PC-3 (cell line): ENCODE results near the gene DYNC1I1. TPM values are rescaled to one million over a fixed set of nuclear protein-coding genes. Genes with fewer than 3 reads are reported as not detected.

Experiments used
- ATAC-seq: fragments of 200-7000 bp; cut with Tn5 transposase; 2 replicates; pipeline ENCODE4 v1.9.1; 2020; ENCODE audit warnings: mild to moderate bottlenecking, moderate library complexity
- BruUV-seq: library from RNA; stranded (reverse); fragments of 400-500 nt; replicated peaks from 2 replicates; lab custom pipeline; 2021; lab: Mats Ljungman, UMichigan
- CTCF ChIA-PET: fragments of 300-600 bp; sonication (Branson Sonifier 250); formaldehyde crosslinking; loops from one replicate; lab custom pipeline; 2022; ENCODE audit warnings: antibody characterized with exemption; lab: Charles Lee
- POLR2A ChIA-PET: fragments of 300-600 bp; sonication (Branson Sonifier 250); formaldehyde crosslinking; loops from one replicate; lab custom pipeline; 2022; ENCODE audit warnings: antibody characterized with exemption; ENCODE audit not compliant: unreplicated experiment; lab: Charles Lee
- DNase-seq: peaks from one replicate; pipeline ENCODE4 v3.0.0-alpha.2; 2015
- H2AFZ ChIP-seq: fragments of 300-600 bp; sonication (generic); 2 replicates; pipeline ENCODE4 v1.6.0; 2016; ENCODE audit warnings: antibody characterized with exemption, low read length
- H3F3A ChIP-seq: fragments of 300-600 bp; sonication (generic); one replicate; pipeline ENCODE4 v1.6.0; 2017; ENCODE audit warnings: antibody characterized with exemption, low read length, control low read depth, mild to moderate bottlenecking; ENCODE audit not compliant: unreplicated experiment
- H3K27ac ChIP-seq: fragments of 300-600 bp; sonication (generic); 2 replicates; pipeline ENCODE4 v1.5.1; 2016; ENCODE audit warnings: mild to moderate bottlenecking, low read length
- H3K27me3 ChIP-seq: fragments of 300-600 bp; sonication (generic); 2 replicates; pipeline ENCODE4 v1.6.1; 2016; ENCODE audit warnings: low read length, mixed read lengths
- H3K36me3 ChIP-seq: fragments of 300-600 bp; sonication (generic); 2 replicates; pipeline ENCODE4 v1.6.1; 2016; ENCODE audit warnings: low read depth, mixed run types, low read length, mixed read lengths
- H3K4me1 ChIP-seq: fragments of 300-600 bp; sonication (generic); 2 replicates; pipeline ENCODE4 v1.5.1; 2016; ENCODE audit warnings: low read length; ENCODE audit not compliant: insufficient read depth
- H3K4me2 ChIP-seq: fragments of 300-600 bp; sonication (generic); 2 replicates; pipeline ENCODE4 v1.6.0; 2016; ENCODE audit warnings: low read length
- H3K4me3 ChIP-seq: fragments of 300-600 bp; sonication (generic); 2 replicates; pipeline ENCODE4 v1.5.1; 2016; ENCODE audit warnings: mild to moderate bottlenecking, low read length, mixed read lengths
- H3K79me2 ChIP-seq: fragments of 300-600 bp; sonication (generic); 2 replicates; pipeline ENCODE4 v1.6.1; 2017; ENCODE audit warnings: low read length, mixed read lengths
- H3K9ac ChIP-seq: fragments of 300-600 bp; sonication (generic); 2 replicates; pipeline ENCODE4 v1.6.0; 2016; ENCODE audit warnings: mild to moderate bottlenecking, low read length
- H3K9me2 ChIP-seq: fragments of 300-600 bp; sonication (generic); replicated peaks from 2 replicates; pipeline ENCODE4 v1.6.1; 2016; ENCODE audit warnings: mixed run types, low read length, mixed read lengths
- H3K9me3 ChIP-seq: fragments of 300-600 bp; sonication (generic); 2 replicates; pipeline ENCODE4 v1.6.1; 2016; ENCODE audit warnings: low read length, mixed read lengths
- H4K20me1 ChIP-seq: fragments of 300-600 bp; sonication (generic); 2 replicates; pipeline ENCODE4 v1.6.1; 2016; ENCODE audit warnings: low read length, mixed read lengths
- CTCF ChIP-seq: fragments of 300-600 bp; sonication (generic); conservative IDR thresholded peaks from 2 replicates; pipeline ENCODE4 v1.5.1; 2017; ENCODE audit warnings: antibody characterized with exemption, low read depth, mild to moderate bottlenecking, low read length
- EZH2 ChIP-seq: fragments of 300-600 bp; sonication (generic); IDR thresholded peaks from one replicate; pipeline ENCODE4 v1.6.1; 2017; ENCODE audit warnings: antibody characterized with exemption, mild to moderate bottlenecking, low read length; ENCODE audit not compliant: unreplicated experiment
- EZH2phosphoT487 ChIP-seq: fragments of 300-600 bp; sonication (generic); IDR thresholded peaks from 2 replicates; pipeline ENCODE4 v1.6.1; 2018; ENCODE audit warnings: mild to moderate bottlenecking, antibody characterized with exemption, low read length, borderline replicate concordance
- intact Hi-C: fragments of 100-400 bp; cut with micrococcal nuclease; formaldehyde crosslinking; loops from 2 replicates; pipeline ENCODE4 v1.9.0; 2023
- total RNA-seq: library from RNA; depleted of rRNA; stranded (reverse); fragments of >200 nt; gene quantifications from 2 replicates; pipeline ENCODE4 v1.2.3, GENCODE V29; 2014

The DYNC1I1 gene
- total RNA-seq, 1 experiment from 2014 or later = 2.4 TPM

- H3K9me3 ChIP-seq = no peaks in the 10 kb centered on the region
- TF ChIP-seq EZH2 = no peak
- no peak for TF ChIP-seq EZH2phosphoT487
- TF ChIP-seq CTCF = no peak
- intact Hi-C loops = no loop called here
- no peak overlapping the region for H3K27ac ChIP-seq
- ChIA-PET CTCF (no interaction called here), POLR2A (no interaction called here)
- H3F3A ChIP-seq = no peaks in the 10 kb centered on the region
- H3K4me3 ChIP-seq = no peak overlapping the region
- no TSS peak for BruUV-seq
- H4K20me1 ChIP-seq = no peaks in the 10 kb centered on the region
- H3K4me2 ChIP-seq = no peak overlapping the region
- ATAC-seq = no peak
- no peaks in the 10 kb centered on the region for H3K27me3 ChIP-seq
- DNase-seq = no peak
- no peaks in the 10 kb centered on the region for H3K9me2 ChIP-seq
- H3K9ac ChIP-seq = no peak overlapping the region
- no peaks in the 10 kb centered on the region for H3K4me1 ChIP-seq
- no peaks in the 10 kb centered on the region for H3K36me3 ChIP-seq
- H2AFZ ChIP-seq = no peak overlapping the region
- H3K79me2 ChIP-seq = no peaks in the 10 kb centered on the region
Observed at GRCh38 chr7:96016056-96016586, 243.8 kb downstream of the DYNC1I1 start.

- intact Hi-C loops = no loop called here
- no peak overlapping the region for H2AFZ ChIP-seq
- DNase-seq (no peak), ATAC-seq (no peak)
- TF ChIP-seq EZH2 = no peak
- H3K79me2 ChIP-seq = no peaks in the 10 kb centered on the region
- H3K9me2 ChIP-seq = no peaks in the 10 kb centered on the region
- H3F3A ChIP-seq = no peaks in the 10 kb centered on the region
- no peak overlapping the region for H3K4me3 ChIP-seq
- no peaks in the 10 kb centered on the region for H3K27me3 ChIP-seq
- no peak overlapping the region for H3K4me2 ChIP-seq
- H3K9ac ChIP-seq = no peak overlapping the region
- ChIA-PET POLR2A (no interaction called here), CTCF (no interaction called here)
- H3K9me3 ChIP-seq = no peaks in the 10 kb centered on the region
- no peaks in the 10 kb centered on the region for H4K20me1 ChIP-seq
- no peaks in the 10 kb centered on the region for H3K36me3 ChIP-seq
- H3K27ac ChIP-seq = no peak overlapping the region
- H3K4me1 ChIP-seq = no peaks in the 10 kb centered on the region; the same call in 1 of the 2 replicates
- BruUV-seq = no TSS peak
Observed at GRCh38 chr7:96016735-96017134, 244.4 kb downstream of the DYNC1I1 start.

- Histone ChIP-seq H3F3A (no peaks in the 10 kb centered on the region), H3K79me2 (no peaks in the 10 kb centered on the region), H4K20me1 (no peaks in the 10 kb centered on the region), H3K4me2 (no peak overlapping the region), H3K9me2 (no peaks in the 10 kb centered on the region), H3K4me3 (no peak overlapping the region), H2AFZ (no peak overlapping the region), H3K4me1 (no peaks in the 10 kb centered on the region; the same call in 1 of the 2 replicates), H3K9ac (no peak overlapping the region), H3K9me3 (no peaks in the 10 kb centered on the region), H3K27ac (no peak overlapping the region), H3K27me3 (no peaks in the 10 kb centered on the region), H3K36me3 (no peaks in the 10 kb centered on the region)
- ATAC-seq (no peak), DNase-seq (no peak)
- POLR2A ChIA-PET = no interaction called here
- TF ChIP-seq EZH2phosphoT487 = no peak
- no peak for TF ChIP-seq CTCF
- no peak for TF ChIP-seq EZH2
- no TSS peak for BruUV-seq
- CTCF ChIA-PET = no interaction called here
- intact Hi-C loops = no loop called here
Observed at GRCh38 chr7:96017877-96018276, 245.5 kb downstream of the DYNC1I1 start.
